ENCODE results near the gene GRB10. TPM values are rescaled to one million over a fixed set of nuclear protein-coding genes. Genes with fewer than 3 reads are reported as not detected.

The GRB10 gene
- total RNA-seq, 4 donors from 2014 or later = 33.9 to 72.6 (median 41.8) TPM

- intact Hi-C loops (cut with DNase I; ENCODE audit: low total_unique reads) = no loop called here
- Histone ChIP-seq H3K9me3 (no peaks in the 10 kb centered on the region), H3K27me3 (no peaks in the 10 kb centered on the region), H3K4me1 (no peaks in the 10 kb centered on the region), H3K4me3 (no peak overlapping the region), H3K27ac (no peak overlapping the region), H3K36me3 (no peaks in the 10 kb centered on the region)
- TF ChIP-seq CTCF (IDR thresholded peaks at IDR 0.05) = no peak
- TF ChIP-seq POLR2A (IDR thresholded peaks at IDR 0.05) = no peak
- no peak for DNase-seq
Measured at GRCh38 chr7:50783801-50784507, 1.3 kb upstream of the GRB10 start.

GRCh38 chr7:50783303-50783702 is 607 bp upstream of the GRB10 start:
- H3K36me3 ChIP-seq = no peaks in the 10 kb centered on the region
- no peak overlapping the region for H3K27ac ChIP-seq
- H3K9me3 ChIP-seq = no peaks in the 10 kb centered on the region
- H3K4me1 ChIP-seq = no peaks in the 10 kb centered on the region
- DNase-seq = no peak
- intact Hi-C loops (cut with DNase I; ENCODE audit: low total_unique reads) = no loop called here
- TF ChIP-seq CTCF (IDR thresholded peaks at IDR 0.05) (no peak), POLR2A (IDR thresholded peaks at IDR 0.05) (no peak)
- H3K4me3 ChIP-seq = peak overlapping the region in 1 of 2 donors; percentile 48
- H3K27me3 ChIP-seq = no peaks in the 10 kb centered on the region

GRCh38 chr7:50781381-50782293 is 1.1 kb downstream of the GRB10 start:
- Histone ChIP-seq H3K4me1 (no peaks in the 10 kb centered on the region), H3K27ac (peak overlapping the region in 1 of 2 donors; percentile 53), H3K36me3 (no peaks in the 10 kb centered on the region), H3K9me3 (no peaks in the 10 kb centered on the region), H3K4me3 (peak overlapping the region in 1 of 2 donors; percentile 48), H3K27me3 (no peaks in the 10 kb centered on the region)
- DNase-seq = no peak
- no peak for TF ChIP-seq POLR2A (IDR thresholded peaks at IDR 0.05)
- TF ChIP-seq CTCF (IDR thresholded peaks at IDR 0.05) = no peak
- intact Hi-C loops (cut with DNase I; ENCODE audit: low total_unique reads) = no loop called here

- Histone ChIP-seq H3K9me3 (no peaks in the 10 kb centered on the region), H3K4me1 (no peaks in the 10 kb centered on the region), H3K4me3 (no peak overlapping the region), H3K27ac (no peak overlapping the region), H3K36me3 (no peaks in the 10 kb centered on the region), H3K27me3 (no peaks in the 10 kb centered on the region)
- intact Hi-C loops (cut with DNase I; ENCODE audit: low total_unique reads) = no loop called here
- TF ChIP-seq POLR2A (IDR thresholded peaks at IDR 0.05) = no peak
- no peak for TF ChIP-seq CTCF (IDR thresholded peaks at IDR 0.05)
- no peak for DNase-seq
Measured at GRCh38 chr7:50780436-50780835, 2.3 kb downstream of the GRB10 start.

GRCh38 chr7:50779427-50779826 is 3.3 kb downstream of the GRB10 start:
- no peaks in the 10 kb centered on the region for H3K27me3 ChIP-seq
- intact Hi-C loops (cut with DNase I; ENCODE audit: low total_unique reads) = no loop called here

More at GRCh38 chr7:50779427-50779826, 3.3 kb downstream of the GRB10 start:
- H3K27ac ChIP-seq = no peak overlapping the region
- H3K4me1 ChIP-seq = no peaks in the 10 kb centered on the region
- no peak for DNase-seq
- H3K9me3 ChIP-seq = no peaks in the 10 kb centered on the region
- TF ChIP-seq POLR2A (IDR thresholded peaks at IDR 0.05) = no peak
- TF ChIP-seq CTCF (IDR thresholded peaks at IDR 0.05) = no peak
- no peak overlapping the region for H3K4me3 ChIP-seq
- no peaks in the 10 kb centered on the region for H3K36me3 ChIP-seq

All from uterus (tissue), 4 donors.